GM21825 (cell line): ENCODE results near the gene SPATA6.
A peak's percentile ranks its signal among the peaks of the same experiment; 100 is the strongest.
"Not testable (repeated sequence)": the region's sequence is repeated elsewhere in the genome, so short reads cannot be mapped to it uniquely, and the experiment has no call there.

Source experiments
- ATAC-seq: cut with Tn5 transposase; IDR thresholded peaks from one replicate; pipeline ENCODE4 v1.9.1; 2021; ENCODE audit warnings: mild to moderate bottlenecking, moderate library complexity; ENCODE audit not compliant: unreplicated experiment

Gene SPATA6

GRCh38 chr1:48471691-48472576 lies at the start of gene SPATA6:
Gene SPATA6 (minus strand): TSS chr1:48472204. CDS start chr1:48472008, 196 bp downstream.
- peak; percentile 99 for ATAC-seq

GRCh38 chr1:48519896-48520295 lies 47.9 kb upstream of the SPATA6 start:
- not testable (repeated sequence) for ATAC-seq

- no peak for ATAC-seq
These were observed 34.9 kb upstream of the SPATA6 start for GRCh38 chr1:48506870-48507269.

GRCh38 chr1:48500541-48501450 lies 28.8 kb upstream of the SPATA6 start:
- ATAC-seq = no peak

- no peak for ATAC-seq
These were observed 27.3 kb upstream of the SPATA6 start for GRCh38 chr1:48499211-48499735.

- ATAC-seq = peak; percentile 81
These were observed 26.2 kb upstream of the SPATA6 start for GRCh38 chr1:48498096-48498791.

GRCh38 chr1:48495911-48496310 lies 23.9 kb upstream of the SPATA6 start:
- no peak for ATAC-seq

GRCh38 chr1:48495166-48495565 lies 23.2 kb upstream of the SPATA6 start:
- ATAC-seq = no peak

- no peak for ATAC-seq
These were observed 22.2 kb upstream of the SPATA6 start for GRCh38 chr1:48493970-48494769.

GRCh38 chr1:48493041-48493440 lies 21.0 kb upstream of the SPATA6 start:
- ATAC-seq = no peak

GRCh38 chr1:48492392-48492791 lies 20.4 kb upstream of the SPATA6 start:
- ATAC-seq = no peak

- ATAC-seq = no peak
These were observed 16.7 kb upstream of the SPATA6 start for GRCh38 chr1:48488721-48489120.

GRCh38 chr1:48480504-48480903 lies 8.5 kb upstream of the SPATA6 start:
- ATAC-seq = no peak

GRCh38 chr1:48480023-48480422 lies 8.0 kb upstream of the SPATA6 start:
- not testable (repeated sequence) for ATAC-seq

GRCh38 chr1:48472638-48473037 lies 634 bp upstream of the SPATA6 start:
- ATAC-seq = no peak

GRCh38 chr1:48470950-48471690 lies 884 bp downstream of the SPATA6 start:
- no peak for ATAC-seq

- no peak for ATAC-seq
These were observed 1.5 kb downstream of the SPATA6 start for GRCh38 chr1:48470481-48470855.

GRCh38 chr1:48469616-48470480 lies 2.2 kb downstream of the SPATA6 start:
- ATAC-seq = no peak
